Measurements from ENCODE around the gene TEX29. TPM values are rescaled to one million over a fixed set of nuclear protein-coding genes. Genes with fewer than 3 reads are reported as not detected.

TEX29 gene
- total RNA-seq, 1 experiment from 2014 or later = 0.68 TPM

DNA sequence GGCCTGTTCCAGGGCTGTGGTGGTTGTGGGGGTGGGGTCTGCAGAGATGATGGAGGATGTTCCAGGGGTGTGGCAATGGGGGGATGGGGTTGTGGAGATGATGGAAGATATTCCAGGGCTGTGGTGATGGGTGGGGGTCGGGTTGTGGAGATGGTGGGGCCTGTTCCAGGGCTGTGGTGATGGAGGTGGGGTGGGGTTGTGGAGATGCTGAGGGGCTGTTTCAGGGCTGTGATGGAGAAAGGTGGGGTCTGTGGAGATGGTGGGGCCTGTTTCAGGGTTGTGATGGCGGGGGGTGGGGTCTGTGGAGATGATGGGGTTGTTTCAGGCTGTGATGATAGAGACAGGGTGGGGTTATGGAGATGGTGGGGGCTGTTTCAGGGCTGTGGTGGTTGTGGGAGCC is 62.0 kb downstream of the TEX29 start (continued):
- no peak for TF ChIP-seq JAZF1 (CRISPR knock-in tag; IDR thresholded peaks at IDR 0.05)

DNA sequence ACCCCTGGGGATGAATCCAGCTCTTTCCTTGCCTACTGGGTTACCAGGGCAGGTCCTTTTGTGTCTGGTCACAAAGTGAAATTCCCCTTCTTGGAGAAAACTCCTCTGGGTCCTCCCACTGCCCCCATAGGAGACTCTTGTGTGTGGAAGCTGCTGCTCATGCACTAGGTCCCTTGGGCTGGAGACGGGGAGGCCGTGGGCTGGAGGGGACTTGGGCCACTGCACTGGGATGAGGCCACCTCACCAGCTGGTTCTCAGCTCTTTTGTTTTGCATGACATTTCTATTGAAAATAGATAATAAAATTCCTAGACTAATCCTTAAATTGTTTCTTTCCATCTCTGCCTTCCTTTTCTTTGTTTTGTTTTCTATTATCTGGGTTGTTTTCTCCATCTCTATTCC is 62.4 kb downstream of the TEX29 start:
- ChIA-PET CTCF (no interaction called here), POLR2A (no interaction called here)
- Mint-ChIP-seq H3K9me3 (peaks cover 22% of the 10 kb centered on the region), H3K4me1 (peaks cover 4% of the 10 kb centered on the region; the same call in 1 of the 2 replicates), H3K36me3 (peaks cover 8% of the 10 kb centered on the region), H3K27ac (no peak overlapping the region), H3K27me3 (ENCODE audit: low read depth) (no peaks in the 10 kb centered on the region; the same call in 1 of the 2 replicates), H3K4me3 (no peak overlapping the region)
- TF ChIP-seq ESRRA (CRISPR knock-in tag; IDR thresholded peaks at IDR 0.05; ENCODE audit: borderline replicate concordance) (no peak), GTF2I (CRISPR knock-in tag; conservative IDR thresholded peaks at IDR 0.05) (no peak), TP53 (CRISPR knock-in tag; IDR thresholded peaks at IDR 0.05) (no peak), JUN (CRISPR knock-in tag; IDR thresholded peaks at IDR 0.05) (no peak), CREM (CRISPR knock-in tag; IDR thresholded peaks at IDR 0.05) (no peak), ZNF317 (CRISPR knock-in tag; IDR thresholded peaks at IDR 0.05; ENCODE audit: borderline replicate concordance, low read depth) (no peak), RORB (CRISPR knock-in tag; IDR thresholded peaks at IDR 0.05) (no peak), ZNF396 (CRISPR knock-in tag; IDR thresholded peaks at IDR 0.05; ENCODE audit: borderline replicate concordance) (no peak), CBFB (CRISPR knock-in tag; IDR thresholded peaks at IDR 0.05; ENCODE audit: low read depth) (no peak), SMAD4 (CRISPR knock-in tag; IDR thresholded peaks at IDR 0.05) (no peak), GRHL2 (CRISPR knock-in tag; IDR thresholded peaks at IDR 0.05; ENCODE audit: insufficient replicate concordance, severe bottlenecking) (no peak), EMX1 (CRISPR knock-in tag; IDR thresholded peaks at IDR 0.05) (no peak), ZNF423 (CRISPR knock-in tag; IDR thresholded peaks at IDR 0.05) (no peak)
- TF ChIP-seq, protein P1, sequence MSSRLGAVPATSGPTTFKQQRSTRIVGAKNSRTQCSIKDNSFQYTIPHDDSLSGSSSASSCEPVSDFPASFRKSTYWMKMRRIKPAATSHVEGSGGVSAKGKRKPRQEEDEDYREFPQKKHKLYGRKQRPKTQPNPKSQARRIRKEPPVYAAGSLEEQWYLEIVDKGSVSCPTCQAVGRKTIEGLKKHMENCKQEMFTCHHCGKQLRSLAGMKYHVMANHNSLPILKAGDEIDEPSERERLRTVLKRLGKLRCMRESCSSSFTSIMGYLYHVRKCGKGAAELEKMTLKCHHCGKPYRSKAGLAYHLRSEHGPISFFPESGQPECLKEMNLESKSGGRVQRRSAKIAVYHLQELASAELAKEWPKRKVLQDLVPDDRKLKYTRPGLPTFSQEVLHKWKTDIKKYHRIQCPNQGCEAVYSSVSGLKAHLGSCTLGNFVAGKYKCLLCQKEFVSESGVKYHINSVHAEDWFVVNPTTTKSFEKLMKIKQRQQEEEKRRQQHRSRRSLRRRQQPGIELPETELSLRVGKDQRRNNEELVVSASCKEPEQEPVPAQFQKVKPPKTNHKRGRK (CRISPR knock-in tag; IDR thresholded peaks at IDR 0.05; ENCODE audit: borderline replicate concordance) = no peak
- TF ChIP-seq, protein P2, sequence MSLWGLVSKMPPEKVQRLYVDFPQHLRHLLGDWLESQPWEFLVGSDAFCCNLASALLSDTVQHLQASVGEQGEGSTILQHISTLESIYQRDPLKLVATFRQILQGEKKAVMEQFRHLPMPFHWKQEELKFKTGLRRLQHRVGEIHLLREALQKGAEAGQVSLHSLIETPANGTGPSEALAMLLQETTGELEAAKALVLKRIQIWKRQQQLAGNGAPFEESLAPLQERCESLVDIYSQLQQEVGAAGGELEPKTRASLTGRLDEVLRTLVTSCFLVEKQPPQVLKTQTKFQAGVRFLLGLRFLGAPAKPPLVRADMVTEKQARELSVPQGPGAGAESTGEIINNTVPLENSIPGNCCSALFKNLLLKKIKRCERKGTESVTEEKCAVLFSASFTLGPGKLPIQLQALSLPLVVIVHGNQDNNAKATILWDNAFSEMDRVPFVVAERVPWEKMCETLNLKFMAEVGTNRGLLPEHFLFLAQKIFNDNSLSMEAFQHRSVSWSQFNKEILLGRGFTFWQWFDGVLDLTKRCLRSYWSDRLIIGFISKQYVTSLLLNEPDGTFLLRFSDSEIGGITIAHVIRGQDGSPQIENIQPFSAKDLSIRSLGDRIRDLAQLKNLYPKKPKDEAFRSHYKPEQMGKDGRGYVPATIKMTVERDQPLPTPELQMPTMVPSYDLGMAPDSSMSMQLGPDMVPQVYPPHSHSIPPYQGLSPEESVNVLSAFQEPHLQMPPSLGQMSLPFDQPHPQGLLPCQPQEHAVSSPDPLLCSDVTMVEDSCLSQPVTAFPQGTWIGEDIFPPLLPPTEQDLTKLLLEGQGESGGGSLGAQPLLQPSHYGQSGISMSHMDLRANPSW (CRISPR knock-in tag; conservative IDR thresholded peaks at IDR 0.05; ENCODE audit: low read depth) = no peak
- TF ChIP-seq, protein P3, sequence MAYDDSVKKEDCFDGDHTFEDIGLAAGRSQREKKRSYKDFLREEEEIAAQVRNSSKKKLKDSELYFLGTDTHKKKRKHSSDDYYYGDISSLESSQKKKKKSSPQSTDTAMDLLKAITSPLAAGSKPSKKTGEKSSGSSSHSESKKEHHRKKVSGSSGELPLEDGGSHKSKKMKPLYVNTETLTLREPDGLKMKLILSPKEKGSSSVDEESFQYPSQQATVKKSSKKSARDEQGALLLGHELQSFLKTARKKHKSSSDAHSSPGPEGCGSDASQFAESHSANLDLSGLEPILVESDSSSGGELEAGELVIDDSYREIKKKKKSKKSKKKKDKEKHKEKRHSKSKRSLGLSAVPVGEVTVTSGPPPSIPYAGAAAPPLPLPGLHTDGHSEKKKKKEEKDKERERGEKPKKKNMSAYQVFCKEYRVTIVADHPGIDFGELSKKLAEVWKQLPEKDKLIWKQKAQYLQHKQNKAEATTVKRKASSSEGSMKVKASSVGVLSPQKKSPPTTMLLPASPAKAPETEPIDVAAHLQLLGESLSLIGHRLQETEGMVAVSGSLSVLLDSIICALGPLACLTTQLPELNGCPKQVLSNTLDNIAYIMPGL (CRISPR knock-in tag; IDR thresholded peaks at IDR 0.05) = no peak
- TF ChIP-seq, protein P4, sequence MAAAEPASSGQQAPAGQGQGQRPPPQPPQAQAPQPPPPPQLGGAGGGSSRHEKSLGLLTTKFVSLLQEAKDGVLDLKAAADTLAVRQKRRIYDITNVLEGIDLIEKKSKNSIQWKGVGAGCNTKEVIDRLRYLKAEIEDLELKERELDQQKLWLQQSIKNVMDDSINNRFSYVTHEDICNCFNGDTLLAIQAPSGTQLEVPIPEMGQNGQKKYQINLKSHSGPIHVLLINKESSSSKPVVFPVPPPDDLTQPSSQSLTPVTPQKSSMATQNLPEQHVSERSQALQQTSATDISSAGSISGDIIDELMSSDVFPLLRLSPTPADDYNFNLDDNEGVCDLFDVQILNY (CRISPR knock-in tag; IDR thresholded peaks at IDR 0.05) = no peak
- TF ChIP-seq, protein P5, sequence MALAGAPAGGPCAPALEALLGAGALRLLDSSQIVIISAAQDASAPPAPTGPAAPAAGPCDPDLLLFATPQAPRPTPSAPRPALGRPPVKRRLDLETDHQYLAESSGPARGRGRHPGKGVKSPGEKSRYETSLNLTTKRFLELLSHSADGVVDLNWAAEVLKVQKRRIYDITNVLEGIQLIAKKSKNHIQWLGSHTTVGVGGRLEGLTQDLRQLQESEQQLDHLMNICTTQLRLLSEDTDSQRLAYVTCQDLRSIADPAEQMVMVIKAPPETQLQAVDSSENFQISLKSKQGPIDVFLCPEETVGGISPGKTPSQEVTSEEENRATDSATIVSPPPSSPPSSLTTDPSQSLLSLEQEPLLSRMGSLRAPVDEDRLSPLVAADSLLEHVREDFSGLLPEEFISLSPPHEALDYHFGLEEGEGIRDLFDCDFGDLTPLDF (CRISPR knock-in tag; IDR thresholded peaks at IDR 0.05) = no peak
- ATAC-seq (no peak), DNase-seq (ENCODE audit: low spot score) (no peak)
